H9 (cell line): Measurements from ENCODE around the gene SLC16A2. TPM values are rescaled to one million over a fixed set of nuclear protein-coding genes. Genes with fewer than 3 reads are reported as not detected.
"Not testable (repeated sequence)": the region's sequence is repeated elsewhere in the genome, so short reads cannot be mapped to it uniquely, and the experiment has no call there.

Experiments
- DNase-seq: peaks from one replicate; pipeline ENCODE4 v3.0.0-alpha.2; 2017
- H2AFZ ChIP-seq: one replicate; pipeline ENCODE4 v1.6.1; 2013; ENCODE audit warnings: mild to moderate bottlenecking, low read length, control low read depth, moderate library complexity
- H2AK5ac ChIP-seq: 2 replicates; pipeline ENCODE4 v1.6.1; 2013; ENCODE audit warnings: low read length, control low read depth, mixed read lengths; ENCODE audit not compliant: insufficient read length
- H2BK120ac ChIP-seq: one replicate; pipeline ENCODE4 v1.6.1; 2013; ENCODE audit warnings: low read depth, mild to moderate bottlenecking, low read length, control low read depth, inconsistent platforms; ENCODE audit not compliant: poor library complexity, severe bottlenecking
- H2BK12ac ChIP-seq: 2 replicates; pipeline ENCODE4 v1.6.1; 2013; ENCODE audit warnings: low read length, control low read depth, mixed read lengths, low read depth; ENCODE audit not compliant: insufficient read length
- H2BK15ac ChIP-seq: 2 replicates; pipeline ENCODE4 v1.6.1; 2013; ENCODE audit warnings: low read depth, low read length, control low read depth
- H2BK20ac ChIP-seq: one replicate; pipeline ENCODE4 v1.6.1; 2013; ENCODE audit warnings: low read depth, mild to moderate bottlenecking, low read length, control low read depth, inconsistent platforms; ENCODE audit not compliant: poor library complexity, severe bottlenecking
- H2BK5ac ChIP-seq: 2 replicates; pipeline ENCODE4 v1.6.1; 2013; ENCODE audit warnings: low read length, control low read depth, mixed read lengths; ENCODE audit not compliant: insufficient read length
- H3K14ac ChIP-seq: 2 replicates; pipeline ENCODE4 v1.6.1; 2013; ENCODE audit warnings: low read length, control low read depth; ENCODE audit not compliant: insufficient read depth
- H3K18ac ChIP-seq: 2 replicates; pipeline ENCODE4 v1.6.1; 2013; ENCODE audit warnings: low read depth, mild to moderate bottlenecking, mixed read lengths, low read length, control low read depth; ENCODE audit not compliant: insufficient read length
- H3K23ac ChIP-seq: 2 replicates; pipeline ENCODE4 v1.6.1; 2013; ENCODE audit warnings: low read length, control low read depth, mixed read lengths, low read depth; ENCODE audit not compliant: insufficient read length
- H3K23me2 ChIP-seq: 2 replicates; pipeline ENCODE4 v1.6.1; 2013; ENCODE audit warnings: low read depth, mild to moderate bottlenecking, mixed read lengths, low read length, control low read depth; ENCODE audit not compliant: insufficient read length, poor library complexity, severe bottlenecking
- H3K27ac ChIP-seq: 2 replicates; pipeline ENCODE4 v1.5.1; 2013; ENCODE audit warnings: low read length, control low read depth, mixed read lengths, low read depth; ENCODE audit not compliant: insufficient read length
- H3K27me3 ChIP-seq: 2 replicates; pipeline ENCODE4 v1.6.1; 2013; ENCODE audit warnings: low read length, control low read depth, inconsistent platforms; ENCODE audit not compliant: insufficient read depth
- H3K4ac ChIP-seq: 2 replicates; pipeline ENCODE4 v1.6.1; 2013; ENCODE audit warnings: low read depth, mild to moderate bottlenecking, control low read depth, inconsistent platforms, low read length, moderate library complexity
- H3K4me1 ChIP-seq: 2 replicates; pipeline ENCODE4 v1.6.1; 2013; ENCODE audit warnings: low read length, control low read depth, inconsistent platforms; ENCODE audit not compliant: insufficient read depth
- H3K4me2 ChIP-seq: 2 replicates; pipeline ENCODE4 v1.6.1; 2013; ENCODE audit warnings: low read length, control low read depth, mixed read lengths; ENCODE audit not compliant: insufficient read length, insufficient read depth
- H3K56ac ChIP-seq: 2 replicates; pipeline ENCODE4 v1.6.1; 2013; ENCODE audit warnings: low read depth, mild to moderate bottlenecking, mixed read lengths, low read length, control low read depth; ENCODE audit not compliant: insufficient read length
- H3K79me1 ChIP-seq: 2 replicates; pipeline ENCODE4 v1.6.1; 2013; ENCODE audit warnings: low read depth, mild to moderate bottlenecking, moderate library complexity, low read length, control low read depth, inconsistent platforms; ENCODE audit not compliant: insufficient read depth, poor library complexity, severe bottlenecking
- H3K79me2 ChIP-seq: 2 replicates; pipeline ENCODE4 v1.6.1; 2013; ENCODE audit warnings: low read length, control low read depth, inconsistent platforms; ENCODE audit not compliant: insufficient read depth
- H3K9ac ChIP-seq: 2 replicates; pipeline ENCODE4 v1.6.1; 2013; ENCODE audit warnings: low read length, control low read depth, mixed read lengths; ENCODE audit not compliant: insufficient read length; ENCODE audit errors: extremely low read depth
- H3K9me3 ChIP-seq: one replicate; pipeline ENCODE4 v1.6.1; 2013; ENCODE audit warnings: low read depth, low read length, inconsistent platforms; ENCODE audit not compliant: control insufficient read depth
- H3T11ph ChIP-seq: one replicate; pipeline ENCODE4 v1.6.1; 2013; ENCODE audit warnings: mild to moderate bottlenecking, low read length, control low read depth, inconsistent platforms
- H4K20me1 ChIP-seq: one replicate; pipeline ENCODE4 v1.6.1; 2013; ENCODE audit not compliant: control insufficient read depth, insufficient read length, insufficient read depth
- H4K5ac ChIP-seq: 2 replicates; pipeline ENCODE4 v1.6.1; 2013; ENCODE audit warnings: low read depth, mild to moderate bottlenecking, mixed read lengths, low read length, control low read depth; ENCODE audit not compliant: insufficient read length
- H4K8ac ChIP-seq: replicated peaks from 2 replicates; pipeline ENCODE4 v1.6.1; 2013; ENCODE audit warnings: low read length, control low read depth, mixed read lengths, low read depth; ENCODE audit not compliant: insufficient read length
- H4K91ac ChIP-seq: 2 replicates; pipeline ENCODE4 v1.6.1; 2013; ENCODE audit warnings: low read depth, mild to moderate bottlenecking, moderate library complexity, mixed read lengths, low read length, control low read depth; ENCODE audit not compliant: insufficient read length
- H3K27ac Mint-ChIP-seq, 3 experiments: 2 replicates in 2 of 3; 3 replicates in 1 of 3; pipeline ENCODE4 v1.8.0; 2020 to 2021; ENCODE audit warnings: mixed read lengths in 3 of 3, mild to moderate bottlenecking in 1 of 3, moderate library complexity in 1 of 3
- H3K27me3 Mint-ChIP-seq: 2 replicates; pipeline ENCODE4 v1.8.0; 2021; ENCODE audit warnings: low read depth, mild to moderate bottlenecking, moderate library complexity, mixed read lengths
- H3K36me3 Mint-ChIP-seq, 3 experiments: 2 replicates in 2 of 3; 3 replicates in 1 of 3; pipeline ENCODE4 v1.8.0; 2020 to 2021; ENCODE audit warnings: low read depth in 3 of 3, mixed read lengths in 3 of 3; ENCODE audit not compliant: insufficient read depth in 1 of 3
- H3K4me1 Mint-ChIP-seq, 2 experiments: 2 replicates each; pipeline ENCODE4 v1.8.0; 2020; ENCODE audit warnings: mixed read lengths in 2 of 2
- H3K4me3 Mint-ChIP-seq, 2 experiments: 2 replicates in 1 of 2; 3 replicates in 1 of 2; pipeline ENCODE4 v1.8.0; 2020 to 2021; ENCODE audit warnings: mild to moderate bottlenecking in 2 of 2, mixed read lengths in 2 of 2, moderate library complexity in 1 of 2
- H3K9me3 Mint-ChIP-seq, 2 experiments: 2 replicates in 1 of 2; 3 replicates in 1 of 2; pipeline ENCODE4 v1.8.0; 2020; ENCODE audit warnings: mild to moderate bottlenecking in 2 of 2, mixed read lengths in 2 of 2, moderate library complexity in 1 of 2
- CTCF ChIP-seq: fragments of 200-600 bp; sonication (generic); conservative IDR thresholded peaks from 3 replicates; pipeline ENCODE4 v1.8.0; 2021; ENCODE audit warnings: antibody characterized with exemption, mild to moderate bottlenecking
- WGBS: extraction: QIAGEN DNeasy Blood & Tissue Kit; methylation state at CpG from one replicate; pipeline ENCODE4 v1.1.7; 2013; ENCODE audit warnings: missing lambda C conversion rate, low lambda C conversion rate, mixed read lengths; ENCODE audit not compliant: insufficient read length; ENCODE audit errors: extremely low coverage; 5-methylcytosine and 5-hydroxymethylcytosine counted together
- total RNA-seq: library from RNA; stranded (reverse); gene quantifications from 2 replicates; pipeline ENCODE4 v1.2.1, GENCODE V29; 2021

SLC16A2 gene
- total RNA-seq, 1 experiment from 2014 or later, result 17.1 TPM

DNA sequence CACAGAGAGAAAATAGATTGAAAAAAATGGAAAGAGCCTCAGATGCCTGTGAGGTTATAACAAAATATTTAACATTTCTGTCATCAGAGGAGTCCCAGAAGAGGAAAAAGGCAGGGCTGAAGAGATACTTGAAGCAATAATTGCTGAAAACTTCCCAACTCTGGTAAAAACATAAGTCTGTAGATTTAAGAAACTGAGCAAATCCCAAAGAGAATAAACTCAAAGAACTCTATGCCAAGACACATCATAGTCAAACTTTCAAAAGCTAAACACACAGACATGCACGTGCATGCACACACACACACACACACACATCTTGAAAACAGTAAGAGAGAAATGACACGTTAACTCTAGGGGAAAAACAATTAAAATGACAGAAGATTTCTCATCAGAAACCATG is 94.1 kb downstream of the SLC16A2 start:
- no peak for DNase-seq
- H2BK15ac ChIP-seq, result no peak overlapping the region
- H3T11ph ChIP-seq, result no peak overlapping the region
- no peaks in the 10 kb centered on the region for H4K20me1 ChIP-seq
- no peak overlapping the region for H3K18ac ChIP-seq
- no peaks in the 10 kb centered on the region for H3K23me2 ChIP-seq
- Mint-ChIP-seq H3K4me3 (no peak overlapping the region), H3K36me3 (peaks cover 6 to 16% (median 14%) of the 10 kb centered on the region in 3 experiments), H3K27ac (no peak overlapping the region; a peak in 1 of 7 replicates), H3K27me3 (no peaks in the 10 kb centered on the region), H3K9me3 (peaks cover 38 to 60% of the 10 kb centered on the region in 2 experiments), H3K4me1 (peaks cover 7 to 14% of the 10 kb centered on the region in 2 experiments)
- H4K91ac ChIP-seq, result no peak overlapping the region
- no peak overlapping the region for H3K27ac ChIP-seq
- no peaks in the 10 kb centered on the region for H3K79me2 ChIP-seq
- no peak for TF ChIP-seq CTCF
- no peak overlapping the region for H4K8ac ChIP-seq
- no peak overlapping the region for H2BK5ac ChIP-seq
- H3K9ac ChIP-seq, result no peak overlapping the region
- H3K4me1 ChIP-seq, result peaks cover 5% of the 10 kb centered on the region; the same call in 1 of the 2 replicates
- H3K14ac ChIP-seq, result no peak overlapping the region
- H3K4me2 ChIP-seq, result no peak overlapping the region
- no peak overlapping the region for H3K4ac ChIP-seq
- H3K9me3 ChIP-seq, result no peaks in the 10 kb centered on the region
- no peak overlapping the region for H2BK120ac ChIP-seq
- no peaks in the 10 kb centered on the region for H3K27me3 ChIP-seq
- H2BK12ac ChIP-seq, result no peak overlapping the region
- H2AFZ ChIP-seq, result no peak overlapping the region
- H3K23ac ChIP-seq, result no peak overlapping the region
- H4K5ac ChIP-seq, result no peak overlapping the region
- no peak overlapping the region for H2AK5ac ChIP-seq
- H3K79me1 ChIP-seq, result no peaks in the 10 kb centered on the region
- H2BK20ac ChIP-seq, result no peak overlapping the region
- no peak overlapping the region for H3K56ac ChIP-seq
- no CpG with 5 or more reads among the region's 2 CpGs for WGBS

DNA sequence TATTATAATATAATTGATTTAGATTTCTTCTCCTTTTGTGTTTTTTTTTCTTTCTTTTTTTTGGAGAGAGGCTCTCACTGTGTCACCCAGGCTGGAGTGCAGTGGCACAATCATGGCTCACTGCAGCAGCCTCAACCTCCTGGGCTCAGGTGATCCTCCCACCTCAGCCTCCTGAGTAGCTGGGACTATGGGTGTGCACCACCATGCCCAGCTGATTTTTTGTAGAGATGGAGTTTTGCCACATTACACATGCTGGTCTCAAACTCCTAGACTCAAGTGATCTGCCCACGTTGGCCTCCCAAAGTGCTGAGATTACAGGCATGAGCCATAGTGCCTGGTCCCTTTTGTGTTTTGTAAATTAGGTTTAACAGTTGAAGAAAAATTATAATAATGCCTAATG is 94.7 kb downstream of the SLC16A2 start:
- H3K14ac ChIP-seq, H4K20me1 ChIP-seq, H3K4me1 ChIP-seq, H3K4me2 ChIP-seq, H2BK120ac ChIP-seq, H3K18ac ChIP-seq, H2BK20ac ChIP-seq, H2AK5ac ChIP-seq, H3K79me2 ChIP-seq, H3K9ac ChIP-seq, H3K4me3 Mint-ChIP-seq, H3K23me2 ChIP-seq, H3K9me3 ChIP-seq, H3K27ac ChIP-seq, H2AFZ ChIP-seq, H4K5ac ChIP-seq, H3K27me3 ChIP-seq, H3K23ac ChIP-seq, H2BK15ac ChIP-seq, H3K27ac Mint-ChIP-seq, DNase-seq, H3K56ac ChIP-seq, H4K91ac ChIP-seq, H3K79me1 ChIP-seq, H3K27me3 Mint-ChIP-seq, H2BK12ac ChIP-seq, H2BK5ac ChIP-seq, H4K8ac ChIP-seq, H3T11ph ChIP-seq, H3K4ac ChIP-seq: not testable (repeated sequence)
- no CpG with 5 or more reads among the region's 1 CpG for WGBS
- Mint-ChIP-seq H3K36me3 (peaks cover 6 to 16% (median 11%) of the 10 kb centered on the region in 3 experiments), H3K4me1 (peaks cover 7 to 14% of the 10 kb centered on the region in 2 experiments), H3K9me3 (peaks cover 39 to 59% of the 10 kb centered on the region in 2 experiments)
